GM19452 (cell line): ENCODE measurements around the gene NPEPL1.
"Not testable (repeated sequence)": the region's sequence is repeated elsewhere in the genome, so short reads cannot be mapped to it uniquely, and the experiment has no call there.

Experiments
- ATAC-seq: cut with Tn5 transposase; IDR thresholded peaks from one replicate; pipeline ENCODE4 v1.9.1; 2021; ENCODE audit not compliant: unreplicated experiment

Gene NPEPL1

GRCh38 chr20:58692579-58693225 is at the start of gene NPEPL1:
Gene NPEPL1 (plus strand): TSS chr20:58692800. CDS start chr20:58692901, 101 bp downstream.
- ATAC-seq, result peak; percentile 89

GRCh38 chr20:58642896-58643295 is 49.7 kb upstream of the NPEPL1 start:
- ATAC-seq, result not testable (repeated sequence)

GRCh38 chr20:58645412-58645968 is 47.1 kb upstream of the NPEPL1 start:
- ATAC-seq, result no peak

- ATAC-seq, result no peak
Measured at GRCh38 chr20:58646257-58646656, 46.3 kb upstream of the NPEPL1 start.

GRCh38 chr20:58646703-58647102 is 45.9 kb upstream of the NPEPL1 start:
- no peak for ATAC-seq

GRCh38 chr20:58647162-58647795 is 45.3 kb upstream of the NPEPL1 start:
- no peak for ATAC-seq

GRCh38 chr20:58647796-58648501 is 44.7 kb upstream of the NPEPL1 start:
- ATAC-seq, result no peak

- ATAC-seq, result not testable (repeated sequence)
Measured at GRCh38 chr20:58648502-58648825, 44.1 kb upstream of the NPEPL1 start.

GRCh38 chr20:58649288-58650180 is 43.1 kb upstream of the NPEPL1 start:
- ATAC-seq, result no peak

- peak; percentile 18 for ATAC-seq
Measured at GRCh38 chr20:58650181-58650775, 42.3 kb upstream of the NPEPL1 start.

- peak; percentile 67 for ATAC-seq
Measured at GRCh38 chr20:58650776-58651558, 41.6 kb upstream of the NPEPL1 start, which contains the start of gene STX16. Gene STX16 (plus strand): TSS chr20:58651283. CDS start chr20:58652007, 724 bp downstream.

GRCh38 chr20:58651559-58651945 is 41.0 kb upstream of the NPEPL1 start:
- ATAC-seq, result no peak

GRCh38 chr20:58651946-58652605 is 40.5 kb upstream of the NPEPL1 start:
- ATAC-seq, result peak; percentile 49

- peak; percentile 4 for ATAC-seq
Measured at GRCh38 chr20:58652606-58653294, 39.9 kb upstream of the NPEPL1 start.

GRCh38 chr20:58654337-58654736 is 38.3 kb upstream of the NPEPL1 start:
- no peak for ATAC-seq

GRCh38 chr20:58655328-58656107 is 37.1 kb upstream of the NPEPL1 start:
- ATAC-seq, result no peak

GRCh38 chr20:58656831-58657230 is 35.8 kb upstream of the NPEPL1 start:
- ATAC-seq, result no peak

- ATAC-seq, result no peak
Measured at GRCh38 chr20:58657262-58657661, 35.3 kb upstream of the NPEPL1 start.
